HG02943 (cell line): ENCODE measurements around the gene CERT1.

Experiments used
- ATAC-seq: cut with Tn5 transposase; IDR thresholded peaks from one replicate; pipeline ENCODE4 v1.9.1; 2021; ENCODE audit warnings: mild to moderate bottlenecking, low read depth, moderate library complexity; ENCODE audit not compliant: unreplicated experiment

CERT1 gene

GRCh38 chr5:75481024-75481423 lies 30.4 kb downstream of the CERT1 start:
- no peak for ATAC-seq

GRCh38 chr5:75475364-75475763 lies 36.1 kb downstream of the CERT1 start:
- ATAC-seq: no peak

- no peak for ATAC-seq
These were observed 38.0 kb downstream of the CERT1 start for GRCh38 chr5:75473463-75473862.

- no peak for ATAC-seq
These were observed 38.5 kb downstream of the CERT1 start for GRCh38 chr5:75472973-75473372.

- no peak for ATAC-seq
These were observed 40.2 kb downstream of the CERT1 start for GRCh38 chr5:75471193-75471592.

GRCh38 chr5:75469017-75469416 lies 42.4 kb downstream of the CERT1 start:
- no peak for ATAC-seq

- no peak for ATAC-seq
These were observed 42.8 kb downstream of the CERT1 start for GRCh38 chr5:75468593-75468992.

GRCh38 chr5:75466006-75466716 lies 45.3 kb downstream of the CERT1 start:
- no peak for ATAC-seq

- ATAC-seq: no peak
These were observed 45.9 kb downstream of the CERT1 start for GRCh38 chr5:75465480-75465879.

- no peak for ATAC-seq
These were observed 47.7 kb downstream of the CERT1 start for GRCh38 chr5:75463726-75464125.

GRCh38 chr5:75461679-75462078 lies 49.8 kb downstream of the CERT1 start:
- no peak for ATAC-seq

GRCh38 chr5:75460942-75461610 lies 50.4 kb downstream of the CERT1 start:
- peak; percentile 69 for ATAC-seq

- peak; percentile 25 for ATAC-seq
These were observed 50.9 kb downstream of the CERT1 start for GRCh38 chr5:75460532-75460931.

GRCh38 chr5:75457691-75458090 lies 53.7 kb downstream of the CERT1 start:
- no peak for ATAC-seq

- ATAC-seq: no peak
These were observed 54.3 kb downstream of the CERT1 start for GRCh38 chr5:75457161-75457560.

- ATAC-seq: no peak
These were observed 61.4 kb downstream of the CERT1 start for GRCh38 chr5:75450069-75450468.

GRCh38 chr5:75446068-75446467 lies 65.4 kb downstream of the CERT1 start:
- ATAC-seq: no peak

GRCh38 chr5:75441560-75441959 lies 69.9 kb downstream of the CERT1 start:
- ATAC-seq: no peak

GRCh38 chr5:75439276-75439675 lies 72.2 kb downstream of the CERT1 start:
- ATAC-seq: no peak

GRCh38 chr5:75438722-75439121 lies 72.7 kb downstream of the CERT1 start:
- ATAC-seq: no peak

- ATAC-seq: no peak
These were observed 76.3 kb downstream of the CERT1 start for GRCh38 chr5:75435096-75435495.

GRCh38 chr5:75433814-75434506 lies 77.5 kb downstream of the CERT1 start:
- ATAC-seq: no peak
